Neural cell (in vitro differentiated cells): Measurements from ENCODE around the gene GFRA1. TPM values are rescaled to one million over a fixed set of nuclear protein-coding genes. Genes with fewer than 3 reads are reported as not detected.

Source experiments
- H2AFZ ChIP-seq: fragments of 200-600, 300-800 bp; sonication (generic), shearing (Covaris generic); 2 replicates; pipeline ENCODE4 v1.6.0; 2014; ENCODE audit warnings: low read depth, mild to moderate bottlenecking, antibody characterized with exemption, low read length, moderate library complexity
- H3F3A ChIP-seq: fragments of 200-600 bp; shearing (Covaris generic); 2 replicates; pipeline ENCODE4 v1.6.1; 2016; ENCODE audit warnings: mild to moderate bottlenecking, moderate library complexity, mixed read lengths, antibody characterized with exemption, low read length; ENCODE audit not compliant: insufficient read depth, poor library complexity, severe bottlenecking
- H3K27ac ChIP-seq: fragments of 200-600, 300-800 bp; sonication (generic), shearing (Covaris generic); 2 replicates; pipeline ENCODE4 v1.5.1; 2014; ENCODE audit warnings: mild to moderate bottlenecking, low read length, moderate library complexity
- H3K27me3 ChIP-seq: fragments of 300-800, 200-600 bp; sonication (generic), shearing (Covaris generic); 2 replicates; pipeline ENCODE4 v1.6.0; 2014; ENCODE audit warnings: mild to moderate bottlenecking, low read depth, low read length, moderate library complexity; ENCODE audit not compliant: insufficient read depth
- H3K36me3 ChIP-seq: fragments of 300-800, 200-600 bp; sonication (generic), shearing (Covaris generic); 2 replicates; pipeline ENCODE4 v1.5.1; 2014; ENCODE audit warnings: mild to moderate bottlenecking, antibody characterized with exemption, low read length, moderate library complexity; ENCODE audit not compliant: insufficient read depth
- H3K4me2 ChIP-seq: fragments of 300-800, 200-600 bp; sonication (generic), shearing (Covaris generic); 2 replicates; pipeline ENCODE4 v1.6.0; 2014; ENCODE audit warnings: mild to moderate bottlenecking, low read length
- H3K4me3 ChIP-seq: fragments of 300-800, 200-600 bp; sonication (generic), shearing (Covaris generic); 2 replicates; pipeline ENCODE4 v1.5.1; 2014; ENCODE audit warnings: mild to moderate bottlenecking, low read length, moderate library complexity
- H3K79me2 ChIP-seq: fragments of 200-600 bp; shearing (Covaris generic); replicated peaks from 2 replicates; pipeline ENCODE4 v1.6.0; 2014; ENCODE audit warnings: mild to moderate bottlenecking, low read length, moderate library complexity; ENCODE audit not compliant: insufficient read depth
- H3K9ac ChIP-seq: fragments of 300-800, 200-600 bp; sonication (generic), shearing (Covaris generic); 2 replicates; pipeline ENCODE4 v1.6.1; 2016; ENCODE audit warnings: mild to moderate bottlenecking, low read length, mixed read lengths
- H3K9me2 ChIP-seq: fragments of 200-600 bp; shearing (Covaris generic); 2 replicates; pipeline ENCODE4 v1.6.1; 2016; ENCODE audit warnings: mild to moderate bottlenecking, low read length, mixed read lengths; ENCODE audit not compliant: insufficient read depth
- H3K9me3 ChIP-seq: fragments of 200-600, 300-800 bp; sonication (generic), shearing (Covaris generic); 2 replicates; pipeline ENCODE4 v1.6.1; 2016; ENCODE audit warnings: mild to moderate bottlenecking, mixed run types, low read length, moderate library complexity, mixed read lengths
- H4K20me1 ChIP-seq: fragments of 200-600 bp; shearing (Covaris generic); 2 replicates; pipeline ENCODE4 v1.6.1; 2016; ENCODE audit warnings: mild to moderate bottlenecking, mixed run types; ENCODE audit not compliant: insufficient read depth
- CTCF ChIP-seq: fragments of 450-650 bp; IDR thresholded peaks from 2 replicates; pipeline ENCODE4 v1.5.1; 2014; ENCODE audit warnings: antibody characterized with exemption, mild to moderate bottlenecking, moderate library complexity; ENCODE audit not compliant: poor library complexity, severe bottlenecking
- EP300 ChIP-seq: fragments of 450-650 bp; conservative IDR thresholded peaks from 2 replicates; pipeline ENCODE4 v1.6.1; 2014; ENCODE audit warnings: antibody characterized with exemption, mild to moderate bottlenecking, moderate library complexity; ENCODE audit not compliant: poor library complexity, severe bottlenecking
- EZH2 ChIP-seq: fragments of 200-600, 300-800 bp; shearing (Covaris generic), sonication (generic); IDR thresholded peaks from 2 replicates; pipeline ENCODE4 v1.6.1; 2014; ENCODE audit warnings: antibody characterized with exemption, low read length, borderline replicate concordance, mild to moderate bottlenecking; ENCODE audit not compliant: insufficient read depth, poor library complexity, severe bottlenecking
- MXI1 ChIP-seq: fragments of 450-650 bp; conservative IDR thresholded peaks from 2 replicates; pipeline ENCODE4 v1.6.1; 2014; ENCODE audit warnings: antibody characterized with exemption, mild to moderate bottlenecking; ENCODE audit not compliant: poor library complexity, severe bottlenecking
- POLR2AphosphoS5 ChIP-seq: IDR thresholded peaks from 2 replicates; pipeline ENCODE4 v1.6.1; 2012
- RAD21 ChIP-seq: fragments of 450-650 bp; conservative IDR thresholded peaks from 2 replicates; pipeline ENCODE4 v1.6.1; 2014; ENCODE audit warnings: antibody characterized with exemption, mild to moderate bottlenecking, moderate library complexity
- REST ChIP-seq: IDR thresholded peaks from 2 replicates; pipeline ENCODE4 v1.6.1; 2012; ENCODE audit warnings: borderline replicate concordance
- SMC3 ChIP-seq: fragments of 450-650 bp; conservative IDR thresholded peaks from 2 replicates; pipeline ENCODE4 v1.6.1; 2014; ENCODE audit warnings: antibody characterized with exemption, mild to moderate bottlenecking, moderate library complexity; ENCODE audit not compliant: poor library complexity
- TAF1 ChIP-seq: IDR thresholded peaks from 2 replicates; pipeline ENCODE4 v1.6.1; 2012; ENCODE audit warnings: low read depth
- polyA plus RNA-seq: library from polyadenylated mRNA; depleted of rRNA; stranded (reverse); fragments of >200 nt; gene quantifications from 2 replicates; pipeline ENCODE4 v1.2.3, GENCODE V29; 2014

GFRA1 gene
- polyA plus RNA-seq, 1 donor from 2014 or later: 2.3 TPM

- H3K4me3 ChIP-seq: no peak overlapping the region
- no peaks in the 10 kb centered on the region for H4K20me1 ChIP-seq
- H3K27ac ChIP-seq: no peak overlapping the region
- no peaks in the 10 kb centered on the region for H3K79me2 ChIP-seq
- H3K4me2 ChIP-seq: no peak overlapping the region
- no peaks in the 10 kb centered on the region for H3K9me3 ChIP-seq
- no peaks in the 10 kb centered on the region for H3K36me3 ChIP-seq
- H3K9me2 ChIP-seq: no peaks in the 10 kb centered on the region
- TF ChIP-seq TAF1 (no peak), CTCF (no peak), REST (no peak), RAD21 (no peak)
- no peak overlapping the region for H2AFZ ChIP-seq
- H3F3A ChIP-seq: no peaks in the 10 kb centered on the region
- H3K9ac ChIP-seq: no peak overlapping the region
- no peaks in the 10 kb centered on the region for H3K27me3 ChIP-seq
Observed at GRCh38 chr10:116207690-116208089, 65.3 kb downstream of the GFRA1 start.

GRCh38 chr10:116203661-116204060, 69.3 kb downstream of the GFRA1 start:
- Histone ChIP-seq H3K9me3 (no peaks in the 10 kb centered on the region), H3K4me3 (no peak overlapping the region), H3K27ac (no peak overlapping the region), H3K9me2 (no peaks in the 10 kb centered on the region), H3K79me2 (no peaks in the 10 kb centered on the region), H3K36me3 (no peaks in the 10 kb centered on the region), H4K20me1 (no peaks in the 10 kb centered on the region), H3F3A (no peaks in the 10 kb centered on the region), H3K27me3 (no peaks in the 10 kb centered on the region), H3K4me2 (no peak overlapping the region), H2AFZ (no peak overlapping the region), H3K9ac (no peak overlapping the region)
- TF ChIP-seq EP300: no peak
- no peak for TF ChIP-seq SMC3

- Histone ChIP-seq H3K9me3 (no peaks in the 10 kb centered on the region), H3K4me3 (no peak overlapping the region), H3K79me2 (no peaks in the 10 kb centered on the region), H3K27me3 (no peaks in the 10 kb centered on the region), H2AFZ (no peak overlapping the region), H3K9me2 (no peaks in the 10 kb centered on the region), H3K4me2 (no peak overlapping the region), H4K20me1 (no peaks in the 10 kb centered on the region), H3K36me3 (no peaks in the 10 kb centered on the region), H3F3A (no peaks in the 10 kb centered on the region), H3K9ac (no peak overlapping the region), H3K27ac (no peak overlapping the region)
- TF ChIP-seq RAD21 (no peak), POLR2AphosphoS5 (no peak), EZH2 (no peak), MXI1 (no peak), REST (no peak), CTCF (no peak), TAF1 (no peak), EP300 (no peak), SMC3 (no peak)
Observed at GRCh38 chr10:116201670-116202430, 71.2 kb downstream of the GFRA1 start.
